ENCODE data around the gene DZIP1L. TPM values are rescaled to one million over a fixed set of nuclear protein-coding genes. Genes with fewer than 3 reads are reported as not detected.

The DZIP1L gene
- total and polyA plus RNA-seq, 9 of the 15 experiments (the other 6 are each of a cell fraction or from before 2014, with no cell fraction given): 0.03 to 1.5 (median 0.48) TPM; not detected in 1

DNA sequence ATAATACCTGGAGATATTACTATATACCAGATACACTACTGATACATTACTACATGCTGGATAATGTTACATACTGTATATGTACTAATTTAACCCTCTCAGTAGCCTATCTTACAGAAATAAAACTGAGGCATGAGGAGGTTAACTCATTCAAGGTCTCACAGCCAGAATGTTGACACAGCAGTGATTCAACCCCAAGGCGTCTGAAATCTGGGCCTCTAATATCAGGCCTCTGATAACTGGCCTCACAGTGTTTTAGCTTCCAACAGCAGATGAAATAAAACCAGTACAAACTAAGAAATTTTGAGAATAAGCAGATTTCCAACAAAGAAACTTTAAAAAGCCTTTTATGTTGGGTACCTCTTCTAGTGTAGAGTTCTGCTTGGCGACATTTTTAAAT, 23.4 kb downstream of the DZIP1L start:
- intact Hi-C loops (cut with micrococcal nuclease): no loop called here
- TF ChIP-seq SRSF7 (optimal IDR thresholded peaks at IDR 0.05; ENCODE audit: low read depth, low read length): no peak
- TF ChIP-seq L3MBTL2 (IDR thresholded peaks at IDR 0.05): no peak
- TF ChIP-seq HNRNPLL (IDR thresholded peaks at IDR 0.05; ENCODE audit: low read depth, low read length, poor library complexity, severe bottlenecking): no peak
- TF ChIP-seq ZNF707 (CRISPR knock-in tag; conservative IDR thresholded peaks at IDR 0.05): no peak
- no peak for TF ChIP-seq ZSCAN32 (CRISPR knock-in tag; IDR thresholded peaks at IDR 0.05)
- TF ChIP-seq SNRNP70 (optimal IDR thresholded peaks at IDR 0.05; ENCODE audit: low read depth, low read length): no peak
- TF ChIP-seq POU5F1 (IDR thresholded peaks at IDR 0.05; ENCODE audit: borderline replicate concordance, low read depth, low read length, partially characterized antibody): no peak
- TF ChIP-seq, protein P1, sequence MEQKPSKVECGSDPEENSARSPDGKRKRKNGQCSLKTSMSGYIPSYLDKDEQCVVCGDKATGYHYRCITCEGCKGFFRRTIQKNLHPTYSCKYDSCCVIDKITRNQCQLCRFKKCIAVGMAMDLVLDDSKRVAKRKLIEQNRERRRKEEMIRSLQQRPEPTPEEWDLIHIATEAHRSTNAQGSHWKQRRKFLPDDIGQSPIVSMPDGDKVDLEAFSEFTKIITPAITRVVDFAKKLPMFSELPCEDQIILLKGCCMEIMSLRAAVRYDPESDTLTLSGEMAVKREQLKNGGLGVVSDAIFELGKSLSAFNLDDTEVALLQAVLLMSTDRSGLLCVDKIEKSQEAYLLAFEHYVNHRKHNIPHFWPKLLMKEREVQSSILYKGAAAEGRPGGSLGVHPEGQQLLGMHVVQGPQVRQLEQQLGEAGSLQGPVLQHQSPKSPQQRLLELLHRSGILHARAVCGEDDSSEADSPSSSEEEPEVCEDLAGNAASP (IDR thresholded peaks at IDR 0.05): no peak
- no peak for TF ChIP-seq CEBPB (tag; IDR thresholded peaks at IDR 0.05)
- TF ChIP-seq FIP1L1 (IDR thresholded peaks at IDR 0.05; ENCODE audit: low read depth, low read length, poor library complexity, severe bottlenecking): no peak
- Histone ChIP-seq H3K4me2 (ENCODE audit: insufficient read depth, low read length) (no peak overlapping the region), H3K9me3 (replicated peaks; ENCODE audit: control insufficient read depth, insufficient read depth, low read depth, low read length) (no peaks in the 10 kb centered on the region), H3K4me3 (no peak overlapping the region), H4K20me1 (replicated peaks; ENCODE audit: control insufficient read depth, insufficient read depth, low read length) (no peaks in the 10 kb centered on the region), H3K9ac (ENCODE audit: insufficient read depth in 1 of 2, low read depth in 2 of 2, low read length in 2 of 2) (no peak overlapping the region), H3K9me1 (ENCODE audit: control insufficient read depth, insufficient read depth, low read length) (no peaks in the 10 kb centered on the region), H3K79me2 (ENCODE audit: control insufficient read depth, insufficient read depth, low read length) (no peaks in the 10 kb centered on the region), H2AFZ (ENCODE audit: low read depth, low read length) (no peak overlapping the region), H3K36me3 (ENCODE audit: control insufficient read depth, insufficient read depth, low read length) (no peaks in the 10 kb centered on the region), H3K27me3 (ENCODE audit: control insufficient read depth in 2 of 2, insufficient read depth in 2 of 2, low read length in 2 of 2) (peaks cover 0 to 5% of the 10 kb centered on the region in 2 experiments; a peak in 1 of 5 replicates), H3K4me1 (replicated peaks in 1 of 2; ENCODE audit: control insufficient read depth in 2 of 2, insufficient read depth in 2 of 2, low read length in 2 of 2) (no peaks in the 10 kb centered on the region), H3K27ac (ENCODE audit: extremely low read depth, low read depth, low read length) (no peak overlapping the region)
- FAIRE-seq (no peak), ATAC-seq (no peak), DNase-seq (ENCODE audit: extremely low read depth in 1 of 4, low spot score in 3 of 4) (no peak)
- ChIA-PET CTCF (ENCODE audit: low intra/inter-chr PET ratio) (no interaction called here), POLR2A (no interaction called here)
- in situ Hi-C loops (cut with MboI): no loop called here
- BruUV-seq (replicated peaks): no TSS peak
- 4% methylated on average over 2 of the region's 2 CpGs for WGBS (ENCODE audit: insufficient coverage, low coverage, missing lambda C conversion rate)

Measured in K562 (cell line).